GM21367 (cell line): ENCODE data around the gene PTPRK.
"Not testable (repeated sequence)": the region's sequence is repeated elsewhere in the genome, so short reads cannot be mapped to it uniquely, and the experiment has no call there.

ENCODE experiments used
- ATAC-seq: cut with Tn5 transposase; IDR thresholded peaks from one replicate; pipeline ENCODE4 v1.9.1; 2021; ENCODE audit not compliant: unreplicated experiment

The PTPRK gene

DNA sequence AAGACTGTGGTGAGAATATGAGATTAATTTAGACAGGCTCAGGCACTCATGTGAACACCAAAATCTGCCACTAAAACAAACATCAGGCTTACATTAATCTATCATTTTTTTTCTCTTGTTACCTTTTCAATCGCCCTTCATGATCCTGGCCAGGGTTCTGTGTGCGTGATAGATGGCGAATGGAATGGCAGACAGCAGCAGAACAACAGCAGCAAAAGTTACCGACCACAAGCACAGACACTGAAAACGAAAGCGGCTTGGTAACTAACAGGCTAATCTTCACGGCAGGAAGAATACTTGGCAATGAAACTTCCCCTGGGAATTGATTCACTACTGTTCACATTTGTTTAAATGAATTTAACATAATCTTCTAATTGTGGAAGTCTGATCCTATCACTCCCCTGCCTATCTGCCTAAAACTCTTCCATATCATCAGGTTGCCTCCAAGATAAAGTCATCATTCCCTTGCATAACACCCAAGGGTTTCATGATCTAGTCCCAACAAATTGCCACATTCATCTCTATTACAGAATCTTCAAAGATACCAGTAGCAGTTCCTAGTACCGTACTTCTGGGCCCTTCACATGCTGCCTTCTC, 28.7 kb downstream of the PTPRK start:
- ATAC-seq: peak; percentile 63

- no peak for ATAC-seq
Observed at GRCh38 chr6:128491100-128491581, 29.3 kb downstream of the PTPRK start.

GRCh38 chr6:128487746-128488145, 32.7 kb downstream of the PTPRK start:
- ATAC-seq: no peak

DNA sequence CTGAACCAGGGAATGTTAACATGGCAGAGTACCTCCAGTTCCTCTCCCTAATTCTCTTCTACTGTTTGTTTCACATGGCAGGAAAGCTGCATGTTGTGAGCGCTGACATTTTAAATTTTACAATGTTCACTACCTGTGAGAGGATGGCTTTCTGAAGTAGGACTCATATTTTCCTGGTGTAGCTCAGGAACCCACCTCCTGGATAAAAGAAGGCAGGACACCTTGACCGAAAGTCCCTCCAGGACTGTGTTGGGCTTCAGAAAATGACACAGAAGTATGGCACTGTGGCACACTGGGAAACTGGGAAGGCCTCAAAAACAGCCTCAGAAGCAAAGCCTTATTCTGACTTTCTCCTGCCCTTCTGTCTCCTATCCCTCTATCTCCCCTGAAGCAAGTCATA, 33.3 kb downstream of the PTPRK start:
- no peak for ATAC-seq

DNA sequence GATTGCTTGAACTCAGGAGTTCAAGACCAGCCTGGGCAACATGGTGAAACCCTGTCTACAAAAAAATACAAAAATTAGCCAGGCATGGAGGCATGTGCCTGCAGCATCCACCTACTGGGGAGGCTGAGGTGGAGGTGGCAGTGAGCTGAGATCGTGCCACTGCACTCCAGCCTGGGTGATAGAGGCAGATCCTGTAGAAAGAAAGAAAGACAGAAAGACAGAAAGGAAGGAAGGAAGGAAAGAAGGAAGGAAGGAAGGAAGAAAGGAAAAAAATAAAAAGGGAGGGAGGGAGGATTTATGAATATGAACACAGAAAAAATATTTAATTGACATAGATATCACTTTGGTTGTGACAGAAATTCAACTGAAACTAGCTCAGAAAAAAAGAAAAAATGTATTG, 33.8 kb downstream of the PTPRK start:
- ATAC-seq: not testable (repeated sequence)

DNA sequence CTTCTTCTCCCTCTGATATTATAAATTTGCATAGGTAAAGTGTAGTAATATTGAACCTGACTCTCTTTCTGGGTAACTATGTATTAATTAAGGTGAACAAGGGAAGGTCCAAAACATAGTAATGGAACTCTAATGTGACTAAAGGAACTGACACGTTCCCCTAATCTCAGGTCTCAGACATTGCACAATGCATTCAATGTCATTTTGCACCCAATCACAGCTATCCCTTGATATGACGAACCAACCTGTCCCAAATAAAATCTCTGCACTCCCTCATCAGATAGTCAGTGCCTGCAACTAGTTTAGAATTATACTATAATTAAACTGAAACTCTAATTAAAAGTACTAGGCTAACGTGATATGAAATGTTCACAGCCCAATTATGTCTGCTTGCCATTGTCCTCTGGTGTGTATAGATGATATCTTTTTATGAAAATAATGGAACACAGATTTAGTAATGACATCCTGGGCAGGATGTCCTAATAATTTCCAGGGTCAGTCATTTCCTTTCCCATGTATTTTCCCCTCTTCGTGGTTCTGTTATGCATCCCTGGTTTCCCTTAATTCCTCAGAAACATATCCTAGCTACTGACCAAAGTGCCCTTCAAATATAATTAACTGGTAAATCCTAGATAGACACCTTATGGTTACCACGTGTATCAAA, 36.8 kb downstream of the PTPRK start:
- ATAC-seq: no peak

GRCh38 chr6:128482642-128483041, 37.8 kb downstream of the PTPRK start:
- no peak for ATAC-seq

DNA sequence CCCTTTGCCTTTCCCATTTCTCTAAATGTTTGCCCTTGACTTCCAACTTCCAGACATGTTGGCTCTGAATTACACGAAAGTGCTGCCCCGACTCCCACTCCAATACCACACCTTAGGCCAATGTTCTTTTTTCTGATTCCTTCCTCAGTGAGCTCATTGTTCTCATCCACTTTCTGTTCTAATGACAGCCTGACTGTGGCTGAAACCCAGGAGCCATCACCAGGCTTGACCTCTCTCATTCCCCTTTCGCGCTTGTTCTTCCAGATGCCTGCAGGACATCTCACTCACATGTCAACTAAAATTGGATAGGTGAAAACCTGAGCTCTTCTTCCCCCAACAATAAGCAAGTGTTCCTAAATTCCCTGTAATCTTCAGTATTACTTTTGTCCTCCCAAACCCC, 40.4 kb downstream of the PTPRK start:
- ATAC-seq: no peak

GRCh38 chr6:128479048-128479666, 41.2 kb downstream of the PTPRK start:
- ATAC-seq: no peak

DNA sequence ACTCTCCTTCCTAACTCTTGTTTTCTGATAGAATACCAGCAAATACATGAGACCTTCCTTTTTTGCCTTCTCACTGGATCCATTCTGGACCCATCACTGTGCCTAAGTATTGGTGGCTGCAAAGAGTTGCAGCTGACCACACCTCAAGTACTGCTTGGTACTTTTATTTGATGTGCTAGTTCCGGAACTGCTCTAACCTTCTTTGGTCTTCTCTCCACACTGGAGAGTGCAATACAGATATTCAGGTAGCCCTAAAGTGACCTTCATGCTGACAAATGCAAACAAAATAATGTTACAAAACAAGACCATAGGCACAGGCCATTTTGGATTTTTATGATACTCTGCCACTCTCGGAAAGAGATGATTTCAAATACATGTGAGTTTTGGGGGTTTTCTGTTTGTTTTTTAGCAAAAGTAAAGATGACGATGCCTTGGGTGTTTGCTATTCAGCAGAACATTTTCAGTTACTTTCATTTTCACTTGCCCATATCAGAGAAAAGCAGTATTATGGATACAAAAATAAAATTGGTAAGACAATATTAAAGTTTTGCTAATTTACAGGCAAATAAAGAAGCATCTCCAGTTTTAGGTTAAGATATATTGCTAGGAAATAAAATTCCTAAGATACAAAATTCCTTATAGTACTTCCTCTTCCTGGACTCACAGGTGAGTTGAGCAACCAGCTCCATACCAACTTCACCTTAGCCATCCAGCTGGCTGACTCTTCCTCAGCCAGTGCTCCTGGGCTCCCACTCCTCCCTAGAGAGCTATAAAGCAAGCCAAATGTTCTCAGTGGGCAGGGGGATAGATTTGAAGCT, 42.0 kb downstream of the PTPRK start:
- ATAC-seq: no peak

DNA sequence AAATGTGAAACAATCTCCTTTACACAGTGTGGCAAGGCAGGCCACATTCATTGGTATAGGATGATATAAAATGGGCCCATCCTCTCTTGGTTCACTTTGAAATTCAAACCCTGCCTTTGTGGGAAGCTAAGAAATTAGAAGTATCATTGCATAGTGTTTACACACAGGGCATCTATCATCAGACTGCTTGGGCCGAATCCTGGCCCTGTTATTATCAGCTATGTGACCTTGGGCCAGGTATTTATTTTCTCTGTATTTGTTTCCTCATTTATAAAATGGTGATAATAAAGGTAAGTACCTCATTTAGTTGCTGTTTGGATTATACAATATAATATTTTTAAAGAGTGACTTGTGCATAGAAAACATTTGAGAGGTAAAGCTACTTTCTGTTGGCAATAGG, 45.5 kb downstream of the PTPRK start:
- no peak for ATAC-seq

- no peak for ATAC-seq
Observed at GRCh38 chr6:128474481-128474880, 45.9 kb downstream of the PTPRK start.

DNA sequence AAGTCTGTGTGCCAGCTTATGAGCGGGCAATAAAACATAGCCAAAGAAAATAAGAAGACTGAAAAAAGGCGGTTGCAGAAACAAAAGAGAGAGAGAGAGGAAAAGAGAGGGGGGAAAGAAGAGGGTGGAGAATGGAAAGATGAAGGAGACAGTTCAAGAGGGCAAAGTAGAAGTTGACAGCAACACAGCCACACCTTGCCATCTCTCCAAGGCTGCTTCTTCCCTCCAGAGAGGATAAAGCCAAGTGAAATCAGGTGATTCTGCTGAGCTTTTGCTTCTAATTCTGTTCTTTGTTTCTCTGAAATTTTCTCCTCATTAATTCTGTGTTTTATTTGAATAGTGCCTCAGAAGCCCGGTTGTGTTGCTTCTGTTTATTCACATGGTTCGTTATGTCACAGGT, 48.5 kb downstream of the PTPRK start:
- no peak for ATAC-seq

DNA sequence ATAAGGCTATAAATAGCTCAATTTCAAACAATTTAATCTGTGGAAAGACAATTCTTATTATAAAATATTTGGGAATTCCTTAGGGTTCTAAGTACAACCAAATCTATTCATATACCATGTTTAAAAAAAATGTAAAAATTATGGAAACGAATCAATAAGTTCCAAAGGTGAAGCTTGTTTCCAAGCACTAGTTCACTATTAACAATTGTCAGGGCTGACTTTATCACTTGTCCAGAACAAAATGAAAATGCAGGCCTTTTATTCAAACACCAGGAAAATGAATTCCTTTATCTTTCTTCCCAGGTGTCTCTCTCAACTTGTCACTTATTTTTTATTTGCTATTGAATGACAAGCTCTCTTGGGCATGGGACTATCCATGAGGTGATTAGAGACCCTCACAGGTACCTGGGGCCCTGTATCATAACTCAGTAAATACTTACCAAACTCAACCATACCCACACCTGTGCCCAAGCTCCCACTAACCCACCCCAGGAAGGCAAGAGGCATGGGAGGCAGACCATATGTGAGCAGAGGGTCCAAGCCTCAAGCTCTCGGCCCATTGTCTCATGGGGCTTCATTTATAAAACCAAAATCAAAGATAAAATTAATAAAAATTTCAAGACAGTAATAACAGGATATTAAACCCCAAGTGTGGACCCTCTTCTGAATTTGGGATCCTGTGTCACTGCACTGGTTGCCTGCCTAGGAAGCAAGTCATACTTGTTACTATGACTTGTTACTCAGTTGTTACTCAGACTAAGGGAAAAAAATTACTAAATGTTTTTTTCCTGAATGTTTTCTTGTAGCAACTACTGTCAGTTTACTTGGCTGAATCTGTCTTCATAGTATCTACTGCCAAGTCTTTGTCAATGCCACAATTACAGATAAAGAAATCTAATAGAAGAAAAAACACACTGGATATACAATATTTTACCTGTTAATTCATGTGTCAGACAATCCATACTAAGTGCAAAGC, 54.7 kb downstream of the PTPRK start:
- ATAC-seq: no peak

DNA sequence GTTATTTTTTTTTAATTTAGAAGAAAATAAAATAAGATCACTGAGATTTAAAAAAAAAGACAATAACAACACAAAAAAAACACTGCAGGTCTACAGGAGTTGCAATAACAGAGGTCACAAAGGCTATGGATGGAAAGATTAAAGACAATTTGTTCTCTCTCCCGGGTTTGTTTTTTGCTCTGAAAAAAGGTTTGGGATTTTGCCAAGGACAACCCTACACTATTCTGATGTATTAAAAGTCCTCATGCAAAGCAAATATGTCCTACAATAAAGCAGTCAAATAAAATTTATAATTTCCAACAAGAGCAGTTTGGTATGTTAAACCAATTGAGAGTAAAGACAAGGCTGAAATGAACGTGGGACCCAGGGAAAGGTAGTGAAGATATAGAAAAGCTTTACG, 55.6 kb downstream of the PTPRK start:
- ATAC-seq: no peak

DNA sequence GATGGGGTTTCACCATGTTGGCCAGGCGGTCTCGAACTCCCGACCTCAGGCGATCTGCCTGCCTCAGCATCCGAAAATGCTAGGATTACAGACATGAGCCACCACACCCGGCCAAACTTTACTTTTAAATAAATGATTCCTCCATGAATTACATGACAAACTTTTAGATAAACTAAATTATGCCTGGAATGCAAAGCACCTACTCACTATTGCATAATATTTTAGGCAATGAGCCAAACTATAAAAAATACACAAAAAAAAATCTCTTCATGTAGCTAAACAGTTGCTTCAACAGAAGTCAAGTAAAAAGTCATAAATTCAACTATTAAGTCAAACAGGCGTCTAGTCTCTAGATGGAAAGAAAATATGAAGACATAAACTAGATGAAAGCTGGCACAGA, 56.5 kb downstream of the PTPRK start:
- no peak for ATAC-seq

DNA sequence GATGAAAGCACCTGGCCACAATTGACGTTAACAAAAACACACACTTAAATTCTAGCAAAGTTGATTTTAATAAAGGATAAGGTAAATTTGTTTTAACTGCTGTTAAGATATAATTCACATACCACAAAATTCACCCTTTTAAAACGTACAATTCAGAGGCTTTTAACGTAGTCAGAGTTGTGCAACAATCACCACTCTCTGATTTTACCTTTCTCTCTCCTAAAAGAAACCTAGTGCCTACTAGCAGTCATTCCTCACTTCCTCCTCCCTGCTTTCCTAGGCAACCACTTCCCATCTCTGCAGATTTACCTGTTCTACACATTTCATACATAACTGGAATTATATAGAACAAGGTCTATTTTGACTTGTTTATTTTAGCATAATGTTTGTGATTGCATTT, 58.9 kb downstream of the PTPRK start:
- ATAC-seq: no peak

DNA sequence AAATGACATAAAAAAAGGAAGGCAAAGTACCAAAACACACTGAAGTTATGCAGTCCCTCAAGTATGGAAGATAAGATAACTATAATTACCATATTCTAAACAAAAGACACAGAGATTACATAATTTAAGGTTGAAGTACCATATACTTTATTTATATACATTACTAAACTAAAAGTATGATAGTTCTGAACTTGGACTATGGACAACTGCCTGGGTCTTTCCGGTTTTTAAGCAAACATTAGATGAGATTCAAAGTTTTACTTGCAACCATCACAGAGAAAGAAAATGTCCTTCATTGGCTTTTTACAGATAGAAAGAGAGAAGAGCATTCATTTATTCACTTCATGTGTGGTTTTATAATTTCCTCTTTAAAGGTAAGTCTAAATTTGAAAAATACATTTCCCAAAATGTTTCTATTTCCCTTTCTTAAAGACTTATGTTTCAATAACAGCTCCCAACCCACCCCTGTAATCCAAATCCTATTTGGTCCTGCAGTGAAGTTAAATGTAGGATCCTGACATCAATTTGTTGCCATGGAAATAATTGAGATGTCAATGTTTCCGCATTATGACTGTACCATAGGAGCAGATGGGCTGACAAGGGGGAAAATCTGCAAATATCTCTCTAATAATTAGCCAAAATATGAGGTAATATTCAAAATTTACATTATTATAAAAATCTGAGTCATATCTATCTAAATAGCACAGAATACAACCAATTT, 63.7 kb downstream of the PTPRK start:
- ATAC-seq: no peak

DNA sequence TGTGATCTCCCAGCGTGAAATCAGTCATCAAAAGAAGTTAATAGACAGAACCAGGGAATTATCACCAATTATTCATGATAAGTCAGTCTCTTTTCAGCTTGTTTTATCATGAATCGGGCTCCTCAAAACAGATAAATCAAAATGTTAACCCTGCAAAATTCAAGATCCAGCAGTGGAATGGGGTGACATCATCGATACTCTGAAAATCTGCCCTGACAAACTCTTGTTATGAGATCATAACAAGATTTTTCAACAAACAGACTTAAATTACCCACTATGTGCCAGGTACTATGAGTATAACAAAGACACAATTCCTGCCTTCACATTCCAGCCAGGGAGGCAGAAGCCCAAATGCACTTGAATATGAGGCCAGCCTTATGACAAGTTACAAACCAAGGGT, 64.4 kb downstream of the PTPRK start:
- no peak for ATAC-seq

- no peak for ATAC-seq
Observed at GRCh38 chr6:128452713-128453112, 67.7 kb downstream of the PTPRK start.
